ENCODE results near the gene HNRNPUL1.

The HNRNPUL1 gene

GRCh38 chr19:41308450-41309179 lies 44.4 kb downstream of the HNRNPUL1 start:
- peak; percentile 94 for DNase-seq (ENCODE audit: low read depth, low spot score)

- peak; percentile 37 for DNase-seq (ENCODE audit: low read depth, low spot score)
Observed at GRCh38 chr19:41309180-41310032, 45.2 kb downstream of the HNRNPUL1 start.

DNA sequence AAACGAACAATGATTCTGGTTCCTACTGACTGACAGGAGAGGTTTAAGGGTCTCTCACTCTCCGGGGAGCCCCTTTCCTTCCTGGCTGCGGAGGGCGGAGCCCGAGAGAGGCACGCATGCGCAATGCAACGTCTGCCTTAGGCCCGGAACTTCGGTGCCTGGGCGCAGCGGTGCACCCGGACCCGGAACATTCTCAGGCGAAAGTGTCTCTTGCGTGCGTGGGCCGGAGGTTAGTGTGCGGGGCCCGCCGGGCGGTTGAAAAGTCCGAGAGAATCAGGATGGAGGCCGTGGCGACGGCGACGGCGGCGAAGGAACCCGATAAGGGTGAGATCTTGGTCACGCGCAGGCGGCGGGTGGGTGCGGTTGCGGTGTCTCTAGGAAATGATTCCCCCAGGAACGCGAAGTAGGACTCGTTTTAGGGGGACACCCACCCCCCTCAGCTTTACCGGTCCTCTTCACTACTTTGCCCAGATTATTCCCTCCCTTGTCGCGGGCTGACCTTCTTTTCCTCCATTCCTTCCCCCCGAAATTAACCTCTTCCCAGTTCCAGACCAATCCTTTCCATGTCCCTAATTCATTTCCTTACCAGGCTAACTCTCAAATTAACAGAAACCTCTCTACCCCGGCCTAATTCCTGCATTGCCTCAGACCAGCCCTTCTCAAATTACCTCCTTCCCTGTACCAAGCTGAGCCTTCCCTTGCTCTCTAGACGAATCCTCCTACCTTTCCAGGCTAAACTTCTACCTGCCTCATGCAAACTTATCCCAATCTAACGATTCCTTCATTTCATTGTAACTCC lies 46.1 kb downstream of the HNRNPUL1 start, which contains the start of gene CCDC97:
CCDC97 (plus strand) TSS at position 140 of the 799 bp plus-strand sequence; CDS start at position 279, 139 bp downstream.
- peak; percentile 91 for DNase-seq (ENCODE audit: low read depth, low spot score)

GRCh38 chr19:41311072-41311471 lies 46.9 kb downstream of the HNRNPUL1 start:
- no peak for DNase-seq (ENCODE audit: low read depth, low spot score)

DNA sequence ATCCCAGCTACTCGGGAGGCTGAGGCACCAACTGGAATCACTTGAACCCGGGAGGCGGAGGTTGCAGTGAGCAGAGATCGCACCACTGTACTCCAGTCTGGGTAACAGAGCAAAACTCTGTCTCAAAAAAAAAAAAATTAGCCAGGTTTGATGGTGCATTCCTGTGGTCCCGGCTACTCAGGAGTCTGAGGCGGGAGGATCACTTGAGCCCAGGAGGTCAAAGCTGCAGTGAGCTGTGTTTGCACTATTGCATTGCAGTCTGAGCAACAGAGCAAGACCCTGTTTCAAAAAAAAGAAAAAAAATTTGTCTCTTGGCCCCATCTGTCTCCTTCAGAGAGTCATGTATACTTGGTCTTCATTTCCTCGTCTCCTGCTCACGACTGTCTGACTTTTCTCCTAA lies 47.4 kb downstream of the HNRNPUL1 start:
- no peak for DNase-seq (ENCODE audit: low read depth, low spot score)

GRCh38 chr19:41316306-41316920 lies 52.2 kb downstream of the HNRNPUL1 start:
- no peak for DNase-seq (ENCODE audit: low read depth, low spot score)

- no peak for DNase-seq (ENCODE audit: low read depth, low spot score)
Observed at GRCh38 chr19:41318696-41319499, 54.7 kb downstream of the HNRNPUL1 start.

DNA sequence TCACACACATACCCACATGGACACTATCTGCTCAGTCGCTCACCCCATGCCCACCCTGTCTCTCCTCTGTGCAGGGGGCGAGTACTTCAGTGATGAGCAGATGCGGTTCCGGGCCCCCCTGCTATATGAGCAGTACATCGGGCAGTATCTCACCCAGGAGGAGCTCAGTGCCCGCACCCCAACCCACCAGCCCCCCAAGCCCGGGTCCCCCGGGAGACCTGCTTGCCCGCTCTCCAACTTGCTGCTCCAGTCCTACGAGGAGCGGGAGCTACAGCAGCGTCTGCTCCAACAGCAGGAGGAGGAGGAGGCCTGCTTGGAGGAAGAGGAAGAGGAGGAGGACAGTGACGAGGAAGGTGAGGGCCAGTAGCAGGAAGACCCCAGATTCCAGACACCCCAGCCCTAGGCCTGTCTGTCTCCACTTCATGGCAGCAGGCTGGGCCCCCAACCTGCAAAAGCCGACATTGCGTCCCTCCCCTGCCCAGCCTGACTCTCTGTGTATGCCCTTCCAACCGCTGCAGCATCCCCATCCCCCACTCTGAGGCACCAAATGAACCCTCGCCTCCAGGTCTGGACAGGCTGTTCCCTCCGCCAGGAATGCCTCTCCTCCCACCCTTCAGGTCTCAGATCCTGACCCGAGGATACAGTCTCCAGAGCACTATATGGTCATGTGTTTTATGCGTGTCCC lies 55.5 kb downstream of the HNRNPUL1 start:
- peak; percentile 35 for DNase-seq (ENCODE audit: low read depth, low spot score)

- no peak for DNase-seq (ENCODE audit: low read depth, low spot score)
Observed at GRCh38 chr19:41320185-41320518, 56.0 kb downstream of the HNRNPUL1 start.

- no peak for DNase-seq (ENCODE audit: low read depth, low spot score)
Observed at GRCh38 chr19:41320568-41320967, 56.4 kb downstream of the HNRNPUL1 start.

GRCh38 chr19:41321204-41321599 lies 57.0 kb downstream of the HNRNPUL1 start:
- no peak for DNase-seq (ENCODE audit: low read depth, low spot score)

GRCh38 chr19:41321600-41322270 lies 57.6 kb downstream of the HNRNPUL1 start:
- DNase-seq (ENCODE audit: low read depth, low spot score): peak; percentile 92

- DNase-seq (ENCODE audit: low read depth, low spot score): no peak
Observed at GRCh38 chr19:41322451-41322850, 58.3 kb downstream of the HNRNPUL1 start.

- DNase-seq (ENCODE audit: low read depth, low spot score): peak; percentile 67
Observed at GRCh38 chr19:41323023-41323422, 58.9 kb downstream of the HNRNPUL1 start.

DNA sequence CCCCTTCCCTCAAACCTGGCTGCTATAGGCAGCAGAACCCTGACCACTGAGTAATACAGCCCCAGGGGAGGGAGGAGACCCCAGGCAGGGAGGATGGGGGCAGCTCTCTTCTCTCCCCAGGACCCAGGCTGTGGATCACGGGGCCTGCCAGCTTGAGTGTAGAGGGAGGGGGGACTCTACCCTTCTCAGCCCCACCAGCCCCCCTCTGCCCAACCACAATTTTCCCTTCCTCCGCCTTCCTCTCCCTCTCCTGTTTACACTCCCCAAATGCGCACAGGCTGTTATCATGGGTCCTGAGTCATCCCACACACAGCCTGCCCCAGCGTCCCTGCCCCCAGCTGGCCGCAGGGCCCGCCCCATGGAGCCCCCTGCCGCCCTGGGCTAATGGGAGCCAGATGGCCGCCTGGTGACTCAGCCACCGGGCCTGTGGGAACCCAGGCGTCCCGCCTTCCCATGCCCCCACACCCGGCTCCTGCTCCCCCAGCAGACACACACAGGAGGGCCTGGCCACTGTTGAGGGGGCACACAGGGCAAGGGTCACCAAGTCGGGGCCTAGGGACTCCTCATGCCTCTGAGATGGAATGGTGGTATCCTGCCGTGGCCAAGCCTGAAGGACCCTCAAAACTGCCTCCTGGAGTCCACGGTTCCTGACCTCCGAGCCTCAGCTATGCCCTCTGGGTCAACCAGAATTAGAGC lies 59.4 kb downstream of the HNRNPUL1 start:
- DNase-seq (ENCODE audit: low read depth, low spot score): peak; percentile 91

DNA sequence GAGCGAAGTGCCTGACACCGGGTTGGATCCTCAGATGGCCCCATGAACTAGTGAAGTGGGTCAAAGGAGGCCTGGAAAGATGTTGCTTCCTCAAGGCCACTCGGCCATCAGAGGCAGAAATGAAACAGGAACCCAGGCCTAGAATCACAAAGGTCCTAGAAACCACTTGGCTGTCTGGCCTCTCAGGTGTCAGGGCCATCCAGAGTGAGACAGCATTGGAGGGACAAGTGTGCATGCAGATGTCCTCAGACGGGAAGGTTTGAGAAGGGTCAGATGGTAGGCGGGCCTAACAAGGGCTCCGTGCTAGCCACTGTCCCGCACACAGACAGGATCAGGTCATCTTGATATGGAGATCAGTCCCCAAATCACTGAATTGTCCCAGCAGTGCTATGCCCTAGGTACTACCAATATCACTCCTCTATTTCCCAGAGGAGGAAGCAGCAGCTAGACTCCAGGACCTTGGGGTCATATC lies 60.1 kb downstream of the HNRNPUL1 start:
- peak; percentile 42 for DNase-seq (ENCODE audit: low read depth, low spot score)

DNA sequence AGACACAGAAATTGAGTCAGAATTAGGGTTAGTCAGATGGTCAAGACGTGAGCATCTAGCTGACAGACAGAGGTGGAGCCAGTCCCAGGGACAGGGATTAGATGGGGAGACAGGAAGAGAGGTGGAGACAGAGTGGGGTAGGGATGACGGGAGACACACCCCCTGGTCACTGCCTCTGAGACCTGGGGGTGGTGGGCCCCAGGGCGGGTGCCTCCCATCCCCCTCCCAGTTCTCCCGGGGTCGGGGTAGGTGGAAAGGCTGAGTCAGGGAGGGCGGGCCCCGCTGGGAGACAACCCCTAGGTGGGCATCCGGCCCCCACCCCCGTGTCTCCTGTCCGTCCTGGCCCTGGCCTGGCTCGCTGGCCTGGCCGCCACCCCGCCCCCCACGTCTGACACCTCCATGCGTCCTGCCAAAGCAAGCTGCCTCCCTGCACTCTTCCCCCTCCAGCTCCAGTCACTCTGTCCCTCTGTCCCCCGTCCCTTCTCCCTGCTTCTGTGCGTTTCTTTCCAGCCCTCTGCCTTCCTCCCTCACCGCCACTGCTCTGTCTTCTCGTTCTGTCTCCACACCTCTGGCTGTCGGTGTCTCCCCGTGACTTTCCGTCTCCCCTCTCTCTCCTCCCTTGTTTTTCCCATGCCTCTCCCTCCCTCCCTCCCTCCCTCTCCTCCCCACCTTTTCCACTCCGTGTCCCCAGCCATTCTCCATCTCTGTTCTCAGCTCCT lies 60.9 kb downstream of the HNRNPUL1 start:
- peak; percentile 86 for DNase-seq (ENCODE audit: low read depth, low spot score)

DNA sequence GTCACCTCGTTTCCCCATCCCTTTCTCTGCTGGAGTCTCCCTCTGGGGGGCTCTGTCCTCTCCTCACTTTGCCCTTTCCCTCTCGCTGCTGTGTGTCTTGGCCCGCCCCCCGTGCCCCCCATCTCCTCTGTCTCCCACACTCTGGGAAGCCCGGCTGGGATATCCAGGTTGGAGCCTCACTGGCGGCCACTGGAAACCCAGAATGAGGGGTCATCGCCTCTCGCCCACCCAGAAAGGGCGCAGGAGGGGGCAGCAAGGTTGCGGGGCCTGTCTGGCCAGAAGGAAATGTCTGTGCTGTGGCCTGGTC lies 61.4 kb downstream of the HNRNPUL1 start:
- no peak for DNase-seq (ENCODE audit: low read depth, low spot score)
